ENCODE measurements around the gene DRC3.
"Not testable (repeated sequence)": the region's sequence is repeated elsewhere in the genome, so short reads cannot be mapped to it uniquely, and the experiment has no call there.

DRC3 gene

DNA sequence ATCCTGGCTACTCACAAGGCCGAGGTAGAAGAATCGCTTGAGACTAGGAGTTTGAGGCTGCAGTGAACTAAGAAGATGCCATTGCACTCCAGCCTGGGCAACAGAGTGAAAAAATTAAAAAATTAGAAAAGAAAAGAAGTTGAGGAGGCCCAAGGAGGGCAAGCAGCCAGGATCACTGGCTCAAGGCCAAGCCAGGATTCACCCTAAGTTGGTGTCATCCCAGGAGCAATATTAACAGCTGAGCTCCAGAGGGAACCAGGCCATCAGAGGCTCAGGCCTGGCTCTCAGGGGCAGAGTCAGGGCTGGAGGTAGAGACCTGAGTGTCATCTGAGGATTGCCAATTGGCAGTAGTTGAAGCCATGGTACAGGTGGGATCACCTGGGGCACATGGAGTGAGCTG is 20.7 kb downstream of the DRC3 start:
- DNase-seq (ENCODE audit: low read depth in 3 of 3): no peak

DNA sequence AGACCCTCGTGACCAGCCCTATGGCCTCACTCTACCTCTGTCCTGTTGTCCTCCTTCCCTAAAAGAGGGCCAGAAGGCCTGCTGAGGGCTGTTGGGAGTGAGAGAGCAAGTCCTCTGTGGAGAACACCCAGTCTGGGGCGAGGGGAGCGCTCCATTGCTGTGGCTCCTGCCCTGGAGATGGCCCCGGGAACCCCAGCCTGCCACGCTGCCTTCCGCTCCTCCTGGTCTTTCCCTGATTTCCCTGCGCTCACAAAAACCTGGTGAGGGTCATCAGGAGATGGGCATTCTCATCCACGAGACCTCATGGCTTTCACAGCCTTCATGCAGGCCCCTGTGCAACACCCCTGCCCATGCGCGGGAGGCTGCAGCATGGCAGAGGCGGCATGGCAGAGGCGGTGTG is 21.2 kb downstream of the DRC3 start:
- DNase-seq (ENCODE audit: low read depth in 3 of 3): no peak

DNA sequence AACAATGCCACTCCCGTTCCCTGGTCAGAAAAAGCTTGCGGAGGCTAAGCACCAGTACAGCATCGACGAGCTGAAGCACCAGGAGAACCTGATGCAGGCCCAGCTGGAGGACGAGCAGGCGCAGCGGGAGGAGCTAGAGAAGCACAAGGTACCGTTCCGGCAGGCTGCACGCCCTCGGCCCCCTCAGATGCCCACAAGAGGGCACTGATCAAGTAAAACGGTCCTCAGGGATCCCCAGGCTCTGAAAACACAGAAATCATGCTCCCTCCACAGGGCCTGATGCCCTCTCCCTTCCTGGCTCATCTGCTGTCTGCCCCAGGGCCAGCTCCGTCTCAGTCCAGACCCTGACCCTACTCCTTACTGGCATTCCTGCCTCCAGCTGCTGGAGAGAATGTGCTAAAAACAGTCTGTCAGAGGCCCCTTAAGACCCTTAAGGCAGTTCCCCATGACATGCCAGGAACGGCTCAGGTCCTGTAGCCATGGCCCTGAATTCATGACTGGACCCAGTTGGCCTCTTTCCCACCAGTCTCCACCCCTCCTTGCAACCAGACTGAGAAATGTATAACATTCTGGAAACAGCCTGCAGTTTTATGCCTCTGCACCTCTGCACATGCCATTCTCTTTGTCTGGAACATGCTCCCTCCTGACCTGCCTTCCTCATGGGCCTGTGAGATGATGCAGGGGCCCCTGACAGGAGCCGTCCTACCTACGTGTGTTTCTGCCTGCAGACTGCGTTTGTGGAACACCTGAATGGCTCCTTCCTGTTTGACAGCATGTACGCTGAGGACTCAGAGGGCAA is 21.8 kb downstream of the DRC3 start:
- peak in 1 of 3 experiments; percentile 15 for DNase-seq (ENCODE audit: low read depth in 3 of 3)

- DNase-seq (ENCODE audit: low read depth in 3 of 3): not testable (repeated sequence)
Observed at GRCh38 chr17:17995887-17996286, 23.2 kb downstream of the DRC3 start.

DNA sequence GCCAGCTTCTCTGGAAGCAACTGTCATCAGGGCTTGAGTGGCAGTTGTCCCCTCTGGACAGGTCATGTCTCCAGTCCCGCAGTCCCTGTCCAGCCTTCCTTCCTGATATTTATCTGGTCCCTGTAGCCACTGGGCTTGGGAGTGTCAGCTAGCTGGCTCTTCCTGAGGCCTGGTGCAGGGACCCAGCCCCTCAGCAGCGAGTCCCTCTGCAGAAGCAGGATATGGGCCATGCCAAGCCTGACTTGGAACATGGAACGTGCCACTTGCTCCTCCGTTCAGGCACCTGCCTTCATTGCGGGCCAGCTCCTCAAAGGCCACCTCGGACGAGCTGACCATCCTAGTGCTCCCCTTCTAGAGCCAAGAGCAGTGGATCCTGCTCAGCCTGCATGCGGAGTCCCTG is 26.3 kb downstream of the DRC3 start:
- no peak for DNase-seq (ENCODE audit: low read depth in 3 of 3)

- DNase-seq (ENCODE audit: low read depth in 3 of 3): no peak
Observed at GRCh38 chr17:17999364-18000029, 26.8 kb downstream of the DRC3 start.

DNA sequence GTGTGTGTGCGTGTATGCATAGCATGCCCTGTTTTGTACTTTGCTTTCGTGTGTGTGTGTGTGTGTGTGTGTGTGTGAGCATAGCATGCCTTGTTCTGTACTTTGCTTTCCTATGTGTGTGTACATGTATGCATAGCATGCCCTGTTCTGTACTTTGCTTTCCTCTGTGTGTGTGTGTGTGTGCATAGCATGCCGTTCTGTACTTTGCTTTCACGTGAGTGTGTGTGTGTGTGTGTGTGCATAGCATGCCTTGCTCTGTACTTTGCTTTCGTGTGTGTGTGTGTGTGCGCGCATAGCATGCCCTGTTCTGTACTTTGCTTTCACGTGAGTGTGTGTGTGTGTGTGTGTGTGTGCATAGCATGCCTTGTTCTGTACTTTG is 27.4 kb downstream of the DRC3 start:
- no peak for DNase-seq (ENCODE audit: low read depth in 3 of 3)

DNA sequence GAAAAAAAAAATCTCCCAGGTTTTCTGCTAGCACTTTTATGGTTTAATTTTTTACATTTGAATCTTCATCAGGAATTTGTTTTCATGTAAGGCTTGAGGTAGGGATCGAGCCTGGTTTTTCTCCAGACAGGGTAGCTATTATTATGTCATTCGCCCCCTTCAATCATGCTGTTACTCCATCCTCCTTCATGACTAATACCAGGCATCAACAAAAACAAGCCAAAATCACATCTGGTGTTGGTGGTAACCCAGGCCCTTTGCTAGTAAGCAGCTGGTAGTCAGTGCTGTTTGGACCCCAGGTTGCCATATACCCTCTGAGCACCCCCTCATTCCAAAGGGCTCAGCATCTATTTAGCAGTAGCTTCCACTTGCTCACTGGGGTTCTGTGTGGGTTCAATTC is 29.5 kb downstream of the DRC3 start:
- DNase-seq (ENCODE audit: low read depth in 3 of 3): no peak

DNA sequence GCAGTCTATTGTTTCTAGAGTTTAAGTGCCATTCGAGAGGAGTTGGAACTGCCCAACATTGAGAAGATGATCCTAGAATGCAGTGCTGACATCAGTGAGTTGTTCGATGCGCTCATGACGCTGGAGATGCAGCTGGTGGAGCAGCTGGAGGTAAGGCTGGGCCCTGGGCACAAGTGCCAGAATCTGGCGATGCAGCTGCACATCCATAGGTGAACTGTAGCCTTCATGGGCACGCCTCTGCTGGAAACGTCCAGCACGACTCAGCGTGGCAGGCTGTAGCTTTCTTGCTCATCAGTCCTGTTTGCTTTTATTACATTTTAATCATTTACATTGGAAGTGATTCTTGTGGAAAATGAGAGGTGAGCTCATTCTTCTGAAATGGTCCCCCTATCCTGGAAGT is 31.7 kb downstream of the DRC3 start:
- DNase-seq (ENCODE audit: low read depth in 3 of 3): no peak

DNA sequence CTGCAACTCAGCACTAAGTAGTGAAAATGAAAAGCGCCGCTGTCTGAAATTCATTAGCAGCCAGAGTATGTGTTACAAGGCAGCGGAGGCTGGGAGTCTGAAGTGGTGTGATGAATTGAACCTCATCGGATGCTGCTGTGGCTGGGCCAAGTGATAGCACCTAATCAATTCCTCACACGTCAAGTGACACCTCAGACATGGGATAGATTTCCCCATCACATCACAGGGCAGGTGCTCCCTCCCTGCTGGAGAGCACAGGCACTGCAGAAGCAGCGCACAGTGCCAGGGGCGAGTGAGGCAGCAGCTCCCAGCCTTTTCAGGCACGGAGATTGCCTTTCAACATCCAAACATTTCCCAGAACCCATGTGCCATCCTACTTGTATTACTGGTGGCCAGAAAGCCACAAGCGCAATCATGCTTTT is 32.2 kb downstream of the DRC3 start:
- DNase-seq (ENCODE audit: low read depth in 3 of 3): no peak

DNA sequence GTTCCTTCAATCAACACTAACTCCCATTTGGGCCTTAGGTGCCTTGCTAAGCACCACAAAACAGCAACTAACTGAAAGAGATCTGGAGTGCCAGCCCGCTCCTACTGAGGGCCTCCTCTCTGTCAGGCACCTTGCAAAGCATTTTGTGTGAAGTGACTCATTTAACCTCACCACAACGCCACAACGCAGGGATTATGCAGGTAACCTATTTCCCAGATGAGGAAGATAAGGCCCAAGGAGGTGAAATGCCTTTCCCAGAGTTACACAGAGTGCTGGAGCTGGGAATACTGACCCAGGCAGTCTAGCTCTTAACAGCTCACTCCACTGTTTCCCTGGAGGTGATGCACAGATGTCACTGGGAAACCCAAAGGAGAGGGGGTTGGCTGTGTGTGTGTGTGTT is 32.8 kb downstream of the DRC3 start:
- DNase-seq (ENCODE audit: low read depth in 3 of 3): no peak

GRCh38 chr17:18006495-18007239 is 34.0 kb downstream of the DRC3 start:
- DNase-seq (ENCODE audit: low read depth in 3 of 3): no peak

DNA sequence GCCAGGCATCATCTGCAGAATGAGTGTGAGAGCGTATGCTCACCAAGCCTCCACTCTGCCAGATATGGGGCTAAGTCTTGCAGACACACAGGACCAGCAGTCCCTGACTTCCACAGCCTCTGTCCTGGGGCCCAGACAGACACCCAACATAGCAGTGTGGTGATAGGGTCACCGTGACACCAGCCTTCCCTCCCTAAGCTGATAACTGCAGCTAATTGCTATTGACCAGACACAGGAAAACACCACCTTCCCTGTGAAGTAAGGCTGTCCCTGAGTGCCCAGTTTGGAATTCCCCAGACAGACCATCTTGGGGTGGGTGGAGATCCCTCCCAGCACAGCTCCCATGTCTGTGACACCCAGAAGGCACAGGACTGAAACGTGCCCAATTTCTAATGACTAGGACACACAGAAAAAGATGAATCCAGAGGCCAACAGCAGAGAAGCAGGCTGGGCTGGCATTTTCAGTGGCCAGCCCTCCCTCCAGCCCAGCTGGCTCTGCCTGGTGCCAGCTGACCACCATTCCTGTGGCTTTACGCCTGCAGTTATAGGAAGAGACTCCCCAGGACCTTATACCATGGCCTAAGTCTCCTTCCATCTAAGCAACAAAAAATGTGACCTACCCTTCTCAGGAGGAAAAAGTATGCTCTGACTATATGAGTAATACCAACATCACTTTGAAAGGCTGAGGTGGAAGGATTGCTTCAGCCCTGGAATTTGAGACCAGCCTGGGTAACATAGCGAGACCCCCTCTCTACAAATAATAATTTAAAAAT is 36.0 kb downstream of the DRC3 start:
- no peak for DNase-seq (ENCODE audit: low read depth in 3 of 3)

- DNase-seq (ENCODE audit: low read depth in 3 of 3): no peak
Observed at GRCh38 chr17:18009609-18010420, 37.2 kb downstream of the DRC3 start.

DNA sequence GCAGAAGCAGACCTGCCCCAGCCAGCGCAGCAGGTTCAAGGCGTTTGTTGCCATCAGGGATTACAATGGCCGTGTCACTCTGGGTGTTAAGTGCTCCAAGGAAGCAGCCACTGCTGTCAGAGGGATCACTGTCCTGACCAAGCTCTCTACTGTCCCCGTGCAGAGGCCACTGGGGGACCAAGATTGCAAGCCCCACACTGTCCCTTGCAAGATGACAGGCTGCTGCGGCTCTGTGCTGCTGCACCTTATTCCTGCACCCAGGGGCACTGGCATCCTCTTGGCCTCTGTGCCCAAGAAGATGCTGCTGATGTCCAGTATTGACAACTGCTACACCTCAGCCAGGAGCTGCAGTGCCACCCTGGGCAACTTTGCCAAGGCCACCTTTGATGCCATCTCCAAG is 38.6 kb downstream of the DRC3 start:
- DNase-seq (ENCODE audit: low read depth in 3 of 3): no peak

GRCh38 chr17:18014006-18014405 is 41.3 kb downstream of the DRC3 start:
- DNase-seq (ENCODE audit: low read depth in 3 of 3): no peak

- DNase-seq (ENCODE audit: low read depth in 3 of 3): no peak
Observed at GRCh38 chr17:18015593-18015992, 42.9 kb downstream of the DRC3 start.

DNA sequence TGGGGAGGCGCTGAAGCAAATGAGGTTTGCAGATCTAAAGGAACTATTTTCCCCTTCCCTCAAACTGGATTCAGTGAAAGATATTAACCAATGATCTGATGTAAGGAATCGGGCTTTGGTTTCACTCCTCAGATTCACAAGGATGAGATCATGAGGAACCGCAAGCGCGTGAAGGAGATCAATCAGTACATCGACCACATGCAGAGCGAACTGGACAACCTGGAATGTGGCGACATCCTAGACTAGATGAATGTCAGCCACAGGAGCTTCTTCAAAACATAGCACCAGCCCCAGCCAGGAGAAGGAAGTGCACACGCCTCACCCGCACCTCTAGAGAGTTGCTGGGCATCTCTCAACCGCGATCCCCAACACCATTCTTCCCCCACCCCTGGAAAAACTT is 43.8 kb downstream of the DRC3 start:
- DNase-seq (ENCODE audit: low read depth in 3 of 3): no peak

DNA sequence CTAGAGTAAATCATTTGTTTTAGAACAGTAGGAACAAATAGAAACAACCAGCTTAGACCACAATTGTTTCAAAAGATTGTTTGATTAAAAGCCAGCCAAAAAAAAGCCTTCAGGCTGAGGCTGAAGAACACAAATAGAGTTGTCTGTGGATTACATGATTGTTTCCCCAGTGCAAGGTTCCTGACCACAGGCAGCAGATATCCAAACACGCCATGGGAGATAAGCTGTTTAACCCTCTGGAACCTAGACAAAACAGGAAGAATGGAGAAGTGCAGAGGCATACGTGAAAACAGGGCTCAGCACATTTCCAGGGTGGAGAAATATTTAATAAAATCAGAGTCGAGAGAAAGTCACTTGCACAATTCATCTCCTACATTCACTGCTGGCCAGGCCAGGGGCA is 45.3 kb downstream of the DRC3 start:
- no peak for DNase-seq (ENCODE audit: low read depth in 3 of 3)

DNA sequence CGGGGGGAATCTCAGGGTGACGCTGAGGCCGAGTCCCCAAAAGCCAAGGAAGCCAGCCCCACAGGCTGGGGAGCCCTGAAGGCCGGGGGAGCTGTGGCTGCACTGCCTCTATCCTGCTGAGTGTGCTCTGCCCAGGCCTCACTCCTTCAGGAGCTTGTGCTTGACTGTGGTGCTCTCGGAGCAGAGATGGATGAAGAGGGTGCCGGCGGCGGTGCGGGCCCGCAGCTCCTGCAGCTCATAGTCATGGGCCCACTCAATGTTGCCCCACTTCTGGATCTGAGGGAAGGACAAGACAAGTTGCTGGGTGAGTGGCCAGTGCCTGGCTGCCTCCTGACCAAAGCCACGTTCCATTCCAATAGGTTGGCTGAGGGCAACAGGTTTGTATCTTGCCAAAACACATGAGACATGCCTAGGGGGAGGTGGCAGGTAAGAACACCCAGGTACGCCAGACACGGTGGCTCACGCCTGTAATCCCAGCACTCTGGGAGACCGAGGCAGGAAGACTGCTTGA is 45.8 kb downstream of the DRC3 start:
- DNase-seq (ENCODE audit: low read depth in 3 of 3): no peak

DNA sequence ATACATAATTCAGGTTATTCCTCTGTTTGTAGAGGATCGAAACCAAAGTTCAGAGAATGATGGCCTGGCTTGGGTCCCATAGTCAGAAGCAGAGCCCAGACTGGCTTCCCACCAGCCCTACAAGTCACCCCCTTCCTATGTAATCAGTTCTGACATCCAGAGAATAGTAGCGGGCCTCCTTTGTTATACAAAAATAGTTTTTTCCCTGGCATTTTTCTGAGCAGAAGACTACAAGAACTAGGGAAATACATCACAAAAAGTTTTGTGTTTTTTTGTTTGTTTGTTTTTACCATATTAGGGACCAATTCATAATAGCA is 47.1 kb downstream of the DRC3 start:
- no peak for DNase-seq (ENCODE audit: low read depth in 3 of 3)
